GM12878 (cell line): Measurements from ENCODE around the gene ADGRL3.

Source experiments
- BCLAF1 ChIP-seq: fragments of 450-650 bp; IDR thresholded peaks from 2 replicates; pipeline ENCODE4 v1.6.1; 2017; ENCODE audit warnings: antibody characterized with exemption, mild to moderate bottlenecking, moderate library complexity
- CTCF ChIP-seq, 3 experiments: IDR thresholded peaks in 2 of 3; conservative IDR thresholded peaks in 1 of 3; 2 replicates each; pipeline ENCODE4 v1.5.1; 2011; ENCODE audit warnings: low read depth in 3 of 3, low read length in 3 of 3, mild to moderate bottlenecking in 3 of 3, control low read depth in 2 of 3, moderate library complexity in 2 of 3, inconsistent platforms in 1 of 3, mixed read lengths in 1 of 3; ENCODE audit not compliant: control insufficient read depth in 2 of 3, insufficient read depth in 1 of 3; ENCODE audit errors: extremely low read depth in 1 of 3
- POLR2A ChIP-seq: IDR thresholded peaks from 2 replicates; pipeline ENCODE4 v1.6.1; 2011; ENCODE audit warnings: low read depth, mild to moderate bottlenecking, low read length
- RFX5 ChIP-seq: IDR thresholded peaks from 2 replicates; pipeline ENCODE4 v1.6.1; 2011; ENCODE audit warnings: low read depth, low read length, improper control_type of control experiment

GRCh38 chr4:61521451-61521850 is 321.3 kb downstream of the ADGRL3 start:
- no peak for TF ChIP-seq RFX5
- TF ChIP-seq CTCF (IDR thresholded peaks at IDR 0.05 in 2 of 3, conservative IDR thresholded peaks at IDR 0.05 in 1 of 3; ENCODE audit: control insufficient read depth in 2 of 3, extremely low read depth in 1 of 3, insufficient read depth in 1 of 3, low read depth in 3 of 3, low read length in 3 of 3): no peak
- no peak for TF ChIP-seq BCLAF1
- no peak for TF ChIP-seq POLR2A
